Measurements from ENCODE around the gene EGLN1. TPM values are rescaled to one million over a fixed set of nuclear protein-coding genes. Genes with fewer than 3 reads are reported as not detected.

Gene EGLN1
- total and polyA plus RNA-seq, 3 donors from 2014 or later: 30.5 to 64.5 (median 47.7) TPM

DNA sequence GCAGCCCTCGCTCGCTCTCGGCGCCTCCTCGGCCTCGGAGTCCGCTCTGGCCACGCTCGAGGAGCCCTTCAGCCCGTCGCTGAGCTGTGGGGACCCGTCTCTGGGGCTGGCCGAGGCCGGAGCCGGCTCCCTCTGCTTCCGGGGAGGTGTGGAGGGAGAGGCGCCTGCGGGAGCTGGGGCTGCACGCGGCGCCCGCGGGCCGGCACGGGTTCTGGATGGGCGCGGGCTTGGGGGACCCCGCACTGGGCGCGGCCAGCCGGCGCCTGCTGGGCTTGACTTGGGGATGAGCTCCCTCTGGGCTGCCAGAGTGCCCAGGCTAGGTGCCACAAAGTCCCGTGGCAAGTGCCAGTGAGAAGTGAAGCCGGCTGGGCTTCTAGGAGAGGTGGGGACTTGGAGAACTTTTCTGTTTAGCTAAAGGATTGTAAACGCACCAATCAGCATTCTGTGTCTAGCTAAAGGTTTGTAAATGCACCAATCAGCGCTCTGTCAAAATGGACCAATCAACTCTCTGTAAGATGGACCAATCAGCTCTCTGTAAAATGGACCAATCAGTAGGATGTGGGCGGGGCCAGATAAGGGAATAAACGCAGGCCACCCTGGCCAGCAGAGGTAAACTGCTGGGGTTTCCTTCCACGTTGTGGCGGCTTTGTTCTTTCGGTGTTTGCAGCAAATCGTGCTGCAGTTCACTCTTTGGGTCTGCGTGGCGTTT lies 104.6 kb downstream of the EGLN1 start:
- Histone ChIP-seq H3K27me3 (no peaks in the 10 kb centered on the region), H3K27ac (no peak overlapping the region), H3K9me3 (no peaks in the 10 kb centered on the region), H3K36me3 (ENCODE audit: low read depth, missing control alignments) (no peaks in the 10 kb centered on the region), H3K4me3 (peak overlapping the region; percentile 48 to 53), H3K4me1 (no peaks in the 10 kb centered on the region)
- DNase-seq: peak; percentile 88
- no peak for TF ChIP-seq POLR2A (IDR thresholded peaks at IDR 0.05)
- TF ChIP-seq, protein P1, sequence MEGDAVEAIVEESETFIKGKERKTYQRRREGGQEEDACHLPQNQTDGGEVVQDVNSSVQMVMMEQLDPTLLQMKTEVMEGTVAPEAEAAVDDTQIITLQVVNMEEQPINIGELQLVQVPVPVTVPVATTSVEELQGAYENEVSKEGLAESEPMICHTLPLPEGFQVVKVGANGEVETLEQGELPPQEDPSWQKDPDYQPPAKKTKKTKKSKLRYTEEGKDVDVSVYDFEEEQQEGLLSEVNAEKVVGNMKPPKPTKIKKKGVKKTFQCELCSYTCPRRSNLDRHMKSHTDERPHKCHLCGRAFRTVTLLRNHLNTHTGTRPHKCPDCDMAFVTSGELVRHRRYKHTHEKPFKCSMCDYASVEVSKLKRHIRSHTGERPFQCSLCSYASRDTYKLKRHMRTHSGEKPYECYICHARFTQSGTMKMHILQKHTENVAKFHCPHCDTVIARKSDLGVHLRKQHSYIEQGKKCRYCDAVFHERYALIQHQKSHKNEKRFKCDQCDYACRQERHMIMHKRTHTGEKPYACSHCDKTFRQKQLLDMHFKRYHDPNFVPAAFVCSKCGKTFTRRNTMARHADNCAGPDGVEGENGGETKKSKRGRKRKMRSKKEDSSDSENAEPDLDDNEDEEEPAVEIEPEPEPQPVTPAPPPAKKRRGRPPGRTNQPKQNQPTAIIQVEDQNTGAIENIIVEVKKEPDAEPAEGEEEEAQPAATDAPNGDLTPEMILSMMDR (IDR thresholded peaks at IDR 0.05): no peak
- intact Hi-C loops (cut with DNase I; ENCODE audit: low total_unique reads): no loop called here
- 62 to 76% methylated on average over 44 of the region's 44 CpGs for WGBS, 2 donors

DNA sequence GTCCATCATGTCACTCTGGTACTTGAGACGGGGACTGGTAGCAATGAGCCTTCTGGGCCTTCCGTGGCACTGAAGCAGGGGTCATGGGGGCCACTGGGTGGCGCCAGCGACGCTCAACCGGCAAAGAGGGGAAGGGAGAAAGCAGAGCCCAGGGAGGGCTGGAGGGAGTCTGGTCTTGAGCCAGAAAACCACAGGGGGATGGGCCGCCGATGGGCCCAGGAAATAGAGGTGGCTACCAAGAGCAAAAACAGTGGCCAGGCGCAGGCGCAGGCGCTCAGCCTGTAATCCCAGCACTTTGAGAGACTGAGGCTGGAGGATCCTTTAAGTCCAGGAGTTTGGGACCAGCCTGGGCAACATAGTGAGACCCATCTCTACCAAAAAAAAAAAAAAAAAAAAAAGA lies 106.2 kb downstream of the EGLN1 start:
- Histone ChIP-seq H3K27me3 (no peaks in the 10 kb centered on the region), H3K4me3 (no peak overlapping the region), H3K9me3 (no peaks in the 10 kb centered on the region), H3K36me3 (ENCODE audit: low read depth, missing control alignments) (no peaks in the 10 kb centered on the region), H3K27ac (no peak overlapping the region), H3K4me1 (no peaks in the 10 kb centered on the region)
- DNase-seq: peak; percentile 48
- intact Hi-C loops (cut with DNase I; ENCODE audit: low total_unique reads): no loop called here
- no peak for TF ChIP-seq POLR2A (IDR thresholded peaks at IDR 0.05)
- TF ChIP-seq, protein P1 (IDR thresholded peaks at IDR 0.05): peak in 1 of 3 experiments; percentile 27
- 32 to 34% methylated on average over 11 of the region's 11 CpGs for WGBS, 2 donors

Other genes with a start within 250 kb of the EGLN1 start
- gene GNPAT, start 181.1 kb downstream of the EGLN1 start, total RNA-seq: 10 to 100 TPM; 35.0 to 43.5 TPM
- 71.9 TPM for gene GNPAT, start 181.1 kb downstream of the EGLN1 start, polyA plus RNA-seq (ENCODE audit: insufficient read depth, low read depth, low replicate concordance)
- 10 to 100 TPM; 13.9 to 14.7 TPM for gene EXOC8, start 84.4 kb downstream of the EGLN1 start, total RNA-seq
- gene EXOC8, start 84.4 kb downstream of the EGLN1 start, polyA plus RNA-seq (ENCODE audit: insufficient read depth, low read depth, low replicate concordance): 9.3 TPM
- 10 to 100 TPM; 26.4 to 34.9 TPM for gene SPRTN, start 84.0 kb downstream of the EGLN1 start, total RNA-seq
- gene SPRTN, start 84.0 kb downstream of the EGLN1 start, polyA plus RNA-seq (ENCODE audit: insufficient read depth, low read depth, low replicate concordance): 30.2 TPM
- 10 to 100 TPM; 31.8 to 37.0 TPM for gene TSNAX, start 106.4 kb upstream of the EGLN1 start, total RNA-seq
- 38.6 TPM for gene TSNAX, start 106.4 kb upstream of the EGLN1 start, polyA plus RNA-seq (ENCODE audit: insufficient read depth, low read depth, low replicate concordance)
- 1 to 10 TPM; 5.7 to 6.8 TPM for gene DISC1, start 204.5 kb upstream of the EGLN1 start, total RNA-seq
- 1.8 TPM for gene DISC1, start 204.5 kb upstream of the EGLN1 start, polyA plus RNA-seq (ENCODE audit: insufficient read depth, low read depth, low replicate concordance)